ENCODE measurements around the gene NEURL1.

NEURL1 gene

GRCh38 chr10:103553743-103554487 is 60.4 kb downstream of the NEURL1 start:
- Histone ChIP-seq H3K9me3 (ENCODE audit: control insufficient read depth, low read length) (no peaks in the 10 kb centered on the region), H3K4ac (ENCODE audit: low read depth in 1 of 2, low read length in 2 of 2) (no peak overlapping the region), H4K8ac (ENCODE audit: low read length) (no peak overlapping the region), H4K91ac (ENCODE audit: low read length) (no peak overlapping the region), H2BK5ac (ENCODE audit: low read depth, low read length, poor library complexity, severe bottlenecking) (no peak overlapping the region), H2BK15ac (ENCODE audit: low read depth, poor library complexity, severe bottlenecking) (no peak overlapping the region), H3K4me1 (ENCODE audit: control insufficient read depth, insufficient read depth, low read depth, low read length) (peaks cover 10% of the 10 kb centered on the region), H2BK12ac (ENCODE audit: low read length in 2 of 2) (no peak overlapping the region), H3K4me3 (ENCODE audit: insufficient read depth in 1 of 2, low read depth in 1 of 2, low read length in 2 of 2) (no peak overlapping the region), H2AK5ac (ENCODE audit: low read length, severe bottlenecking) (no peak overlapping the region), H3K36me3 (ENCODE audit: control insufficient read depth in 1 of 2, insufficient read depth in 2 of 2, low read depth in 1 of 2, low read length in 2 of 2) (no peaks in the 10 kb centered on the region), H3K23ac (ENCODE audit: low read length in 2 of 2) (no peak overlapping the region), H3K18ac (ENCODE audit: low read depth in 1 of 2, low read length in 2 of 2) (no peak overlapping the region), H3K79me1 (replicated peaks; ENCODE audit: low read length, poor library complexity, severe bottlenecking) (no peaks in the 10 kb centered on the region), H3K27ac (ENCODE audit: low read length, poor library complexity, severe bottlenecking) (no peak overlapping the region), H3K14ac (ENCODE audit: low read length in 2 of 2) (no peak overlapping the region), H2AFZ (ENCODE audit: low read depth, low read length) (no peak overlapping the region), H2BK120ac (ENCODE audit: low read depth, low read length) (no peak overlapping the region), H3K27me3 (ENCODE audit: control insufficient read depth in 1 of 2, insufficient read depth in 1 of 2, low read length in 2 of 2) (peaks cover 91 to 92% of the 10 kb centered on the region in 2 experiments), H3K4me2 (ENCODE audit: low read length, poor library complexity, severe bottlenecking) (no peak overlapping the region), H3K9ac (ENCODE audit: low read length) (no peak overlapping the region)
- no peak for DNase-seq
- 84% methylated on average over 7 of the region's 8 CpGs for WGBS

GRCh38 chr10:103554488-103555324 is 61.2 kb downstream of the NEURL1 start:
- WGBS: 15% methylated on average over 8 of the region's 44 CpGs
- H2BK12ac ChIP-seq (ENCODE audit: low read length in 2 of 2): no peak overlapping the region
- H3K9me3 ChIP-seq (ENCODE audit: control insufficient read depth, low read length): no peaks in the 10 kb centered on the region
- no peak overlapping the region for H2BK15ac ChIP-seq (ENCODE audit: low read depth, poor library complexity, severe bottlenecking)
- H2BK5ac ChIP-seq (ENCODE audit: low read depth, low read length, poor library complexity, severe bottlenecking): no peak overlapping the region
- DNase-seq: peak; percentile 83
- H3K27me3 ChIP-seq (ENCODE audit: control insufficient read depth in 1 of 2, insufficient read depth in 1 of 2, low read length in 2 of 2): peaks cover 91 to 92% of the 10 kb centered on the region in 2 experiments
- H3K27ac ChIP-seq (ENCODE audit: low read length, poor library complexity, severe bottlenecking): no peak overlapping the region
- H4K91ac ChIP-seq (ENCODE audit: low read length): no peak overlapping the region
- no peak overlapping the region for H2AK5ac ChIP-seq (ENCODE audit: low read length, severe bottlenecking)
- no peak overlapping the region for H2AFZ ChIP-seq (ENCODE audit: low read depth, low read length)
- H3K4me2 ChIP-seq (ENCODE audit: low read length, poor library complexity, severe bottlenecking): peak overlapping the region; percentile 71
- no peak overlapping the region for H3K14ac ChIP-seq (ENCODE audit: low read length in 2 of 2)
- no peak overlapping the region for H4K8ac ChIP-seq (ENCODE audit: low read length)
- no peak overlapping the region for H3K9ac ChIP-seq (ENCODE audit: low read length)
- peak overlapping the region in 1 of 2 experiments; percentile 79 for H3K18ac ChIP-seq (ENCODE audit: low read depth in 1 of 2, low read length in 2 of 2)
- H3K79me1 ChIP-seq (replicated peaks; ENCODE audit: low read length, poor library complexity, severe bottlenecking): no peaks in the 10 kb centered on the region
- no peak overlapping the region for H3K23ac ChIP-seq (ENCODE audit: low read length in 2 of 2)
- H3K36me3 ChIP-seq (ENCODE audit: control insufficient read depth in 1 of 2, insufficient read depth in 2 of 2, low read depth in 1 of 2, low read length in 2 of 2): no peaks in the 10 kb centered on the region
- H3K4me1 ChIP-seq (ENCODE audit: control insufficient read depth, insufficient read depth, low read depth, low read length): peaks cover 11% of the 10 kb centered on the region
- no peak overlapping the region for H2BK120ac ChIP-seq (ENCODE audit: low read depth, low read length)
- H3K4ac ChIP-seq (ENCODE audit: low read depth in 1 of 2, low read length in 2 of 2): no peak overlapping the region
- peak overlapping the region; percentile 41 to 65 for H3K4me3 ChIP-seq (ENCODE audit: insufficient read depth in 1 of 2, low read depth in 1 of 2, low read length in 2 of 2)

GRCh38 chr10:103555325-103555649 is 61.8 kb downstream of the NEURL1 start:
- 0% methylated on average over 5 of the region's 18 CpGs for WGBS
- H3K36me3 ChIP-seq (ENCODE audit: control insufficient read depth in 1 of 2, insufficient read depth in 2 of 2, low read depth in 1 of 2, low read length in 2 of 2): no peaks in the 10 kb centered on the region
- no peak for DNase-seq

GRCh38 chr10:103555712-103556111 is 62.2 kb downstream of the NEURL1 start:
- no peaks in the 10 kb centered on the region for H3K36me3 ChIP-seq (ENCODE audit: control insufficient read depth in 1 of 2, insufficient read depth in 2 of 2, low read depth in 1 of 2, low read length in 2 of 2)
- H3K4me3 ChIP-seq (ENCODE audit: insufficient read depth in 1 of 2, low read depth in 1 of 2, low read length in 2 of 2): no peak overlapping the region
- no peak overlapping the region for H2AFZ ChIP-seq (ENCODE audit: low read depth, low read length)
- H3K4me2 ChIP-seq (ENCODE audit: low read length, poor library complexity, severe bottlenecking): no peak overlapping the region
- no peak overlapping the region for H3K14ac ChIP-seq (ENCODE audit: low read length in 2 of 2)
- no peak overlapping the region for H2BK12ac ChIP-seq (ENCODE audit: low read length in 2 of 2)
- H3K27ac ChIP-seq (ENCODE audit: low read length, poor library complexity, severe bottlenecking): no peak overlapping the region
- no peak overlapping the region for H2BK15ac ChIP-seq (ENCODE audit: low read depth, poor library complexity, severe bottlenecking)
- no peak for DNase-seq
- H2AK5ac ChIP-seq (ENCODE audit: low read length, severe bottlenecking): no peak overlapping the region
- H4K8ac ChIP-seq (ENCODE audit: low read length): no peak overlapping the region
- no peak overlapping the region for H3K18ac ChIP-seq (ENCODE audit: low read depth in 1 of 2, low read length in 2 of 2)
- no peaks in the 10 kb centered on the region for H3K79me1 ChIP-seq (replicated peaks; ENCODE audit: low read length, poor library complexity, severe bottlenecking)
- WGBS: 89% methylated on average over 11 of the region's 11 CpGs
- H4K91ac ChIP-seq (ENCODE audit: low read length): no peak overlapping the region
- H3K4me1 ChIP-seq (ENCODE audit: control insufficient read depth, insufficient read depth, low read depth, low read length): peaks cover 14% of the 10 kb centered on the region
- no peak overlapping the region for H2BK5ac ChIP-seq (ENCODE audit: low read depth, low read length, poor library complexity, severe bottlenecking)
- H3K27me3 ChIP-seq (ENCODE audit: control insufficient read depth in 1 of 2, insufficient read depth in 1 of 2, low read length in 2 of 2): peaks cover 91 to 92% of the 10 kb centered on the region in 2 experiments
- peaks cover 2% of the 10 kb centered on the region for H3K9me3 ChIP-seq (ENCODE audit: control insufficient read depth, low read length)
- no peak overlapping the region for H3K23ac ChIP-seq (ENCODE audit: low read length in 2 of 2)
- no peak overlapping the region for H3K4ac ChIP-seq (ENCODE audit: low read depth in 1 of 2, low read length in 2 of 2)
- no peak overlapping the region for H2BK120ac ChIP-seq (ENCODE audit: low read depth, low read length)
- H3K9ac ChIP-seq (ENCODE audit: low read length): no peak overlapping the region

More at GRCh38 chr10:103555325-103555649, 61.8 kb downstream of the NEURL1 start:
- Histone ChIP-seq H3K27ac (ENCODE audit: low read length, poor library complexity, severe bottlenecking) (no peak overlapping the region), H2AFZ (ENCODE audit: low read depth, low read length) (peak overlapping the region; percentile 15), H2AK5ac (ENCODE audit: low read length, severe bottlenecking) (no peak overlapping the region), H3K4ac (ENCODE audit: low read depth in 1 of 2, low read length in 2 of 2) (no peak overlapping the region), H3K18ac (ENCODE audit: low read depth in 1 of 2, low read length in 2 of 2) (peak overlapping the region in 1 of 2 experiments; percentile 79), H3K9ac (ENCODE audit: low read length) (no peak overlapping the region), H3K9me3 (ENCODE audit: control insufficient read depth, low read length) (no peaks in the 10 kb centered on the region), H3K23ac (ENCODE audit: low read length in 2 of 2) (no peak overlapping the region), H2BK120ac (ENCODE audit: low read depth, low read length) (no peak overlapping the region), H2BK12ac (ENCODE audit: low read length in 2 of 2) (no peak overlapping the region), H4K91ac (ENCODE audit: low read length) (no peak overlapping the region), H3K14ac (ENCODE audit: low read length in 2 of 2) (peak overlapping the region in 1 of 2 experiments; percentile 12), H3K79me1 (replicated peaks; ENCODE audit: low read length, poor library complexity, severe bottlenecking) (no peaks in the 10 kb centered on the region), H3K27me3 (ENCODE audit: control insufficient read depth in 1 of 2, insufficient read depth in 1 of 2, low read length in 2 of 2) (peaks cover 91 to 92% of the 10 kb centered on the region in 2 experiments), H3K4me1 (ENCODE audit: control insufficient read depth, insufficient read depth, low read depth, low read length) (peaks cover 14% of the 10 kb centered on the region), H4K8ac (ENCODE audit: low read length) (no peak overlapping the region), H2BK15ac (ENCODE audit: low read depth, poor library complexity, severe bottlenecking) (no peak overlapping the region), H3K4me2 (ENCODE audit: low read length, poor library complexity, severe bottlenecking) (peak overlapping the region; percentile 71), H3K4me3 (ENCODE audit: insufficient read depth in 1 of 2, low read depth in 1 of 2, low read length in 2 of 2) (peak overlapping the region in 1 of 2 experiments; percentile 41), H2BK5ac (ENCODE audit: low read depth, low read length, poor library complexity, severe bottlenecking) (no peak overlapping the region)
